ENCODE results near the gene ARHGAP18.

DNA sequence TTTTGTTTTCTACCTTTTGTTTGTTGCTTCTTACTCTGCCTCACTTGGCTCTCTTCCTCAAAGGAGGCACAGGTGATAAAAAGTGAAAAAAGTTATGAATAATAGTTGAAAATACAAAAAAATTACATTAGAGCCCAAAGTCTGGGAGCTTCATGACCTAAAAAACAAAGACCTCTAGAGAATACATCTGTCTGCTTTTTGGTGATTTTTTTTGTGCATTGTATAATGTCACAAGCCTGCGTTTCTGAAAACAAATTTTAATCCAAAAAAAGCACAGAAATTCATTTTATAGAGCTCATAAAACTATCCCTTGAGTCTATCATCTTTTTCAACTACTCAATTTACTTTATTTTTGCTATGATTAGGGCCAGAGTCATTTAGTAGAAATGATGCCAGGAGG is 41.4 kb upstream of the ARHGAP18 start:
- TF ChIP-seq, protein P1, sequence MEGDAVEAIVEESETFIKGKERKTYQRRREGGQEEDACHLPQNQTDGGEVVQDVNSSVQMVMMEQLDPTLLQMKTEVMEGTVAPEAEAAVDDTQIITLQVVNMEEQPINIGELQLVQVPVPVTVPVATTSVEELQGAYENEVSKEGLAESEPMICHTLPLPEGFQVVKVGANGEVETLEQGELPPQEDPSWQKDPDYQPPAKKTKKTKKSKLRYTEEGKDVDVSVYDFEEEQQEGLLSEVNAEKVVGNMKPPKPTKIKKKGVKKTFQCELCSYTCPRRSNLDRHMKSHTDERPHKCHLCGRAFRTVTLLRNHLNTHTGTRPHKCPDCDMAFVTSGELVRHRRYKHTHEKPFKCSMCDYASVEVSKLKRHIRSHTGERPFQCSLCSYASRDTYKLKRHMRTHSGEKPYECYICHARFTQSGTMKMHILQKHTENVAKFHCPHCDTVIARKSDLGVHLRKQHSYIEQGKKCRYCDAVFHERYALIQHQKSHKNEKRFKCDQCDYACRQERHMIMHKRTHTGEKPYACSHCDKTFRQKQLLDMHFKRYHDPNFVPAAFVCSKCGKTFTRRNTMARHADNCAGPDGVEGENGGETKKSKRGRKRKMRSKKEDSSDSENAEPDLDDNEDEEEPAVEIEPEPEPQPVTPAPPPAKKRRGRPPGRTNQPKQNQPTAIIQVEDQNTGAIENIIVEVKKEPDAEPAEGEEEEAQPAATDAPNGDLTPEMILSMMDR (conservative IDR thresholded peaks at IDR 0.05 in 1 of 2, IDR thresholded peaks at IDR 0.05 in 1 of 2; ENCODE audit: extremely low read depth in 1 of 2, insufficient read depth in 1 of 2, low read depth in 1 of 2, low read length in 2 of 2), result no peak
- no peak for TF ChIP-seq EZH2 (IDR thresholded peaks at IDR 0.05; ENCODE audit: borderline replicate concordance, low read length)
